H1 (cell line): ENCODE measurements around the gene TMEM18.

Experiments used
- CBX8 ChIP-seq: fragments of 300-800, 300-1000 bp; sonication (generic); IDR thresholded peaks from 2 replicates; pipeline ENCODE4 v1.7.1; 2016; ENCODE audit warnings: low read depth, low read length, borderline replicate concordance
- CTCF ChIP-seq, 3 experiments: IDR thresholded peaks; 1 replicate in 2 of 3; 2 replicates in 1 of 3; pipeline versions ENCODE4 v1.5.1 to v1.6.1; 2011; ENCODE audit warnings: low read length in 3 of 3, mild to moderate bottlenecking in 3 of 3, inconsistent platforms in 2 of 3, low read depth in 1 of 3, moderate library complexity in 1 of 3; ENCODE audit not compliant: insufficient read depth in 1 of 3; ENCODE audit errors: control extremely low read depth in 1 of 3
- FOSL1 ChIP-seq: IDR thresholded peaks from 2 replicates; pipeline ENCODE4 v1.6.1; 2011; ENCODE audit warnings: mild to moderate bottlenecking, low read depth, low read length, moderate library complexity; ENCODE audit not compliant: insufficient read depth
- POLR2A ChIP-seq, 2 experiments: IDR thresholded peaks; 1 replicate in 1 of 2; 2 replicates in 1 of 2; pipeline ENCODE4 v1.6.1; 2011; ENCODE audit warnings: low read depth in 2 of 2, low read length in 2 of 2, mild to moderate bottlenecking in 2 of 2; ENCODE audit errors: control extremely low read depth in 1 of 2
- RBBP5 ChIP-seq: IDR thresholded peaks from 2 replicates; pipeline ENCODE4 v1.7.1; 2012; ENCODE audit warnings: low read depth, mild to moderate bottlenecking, inconsistent platforms, low read length, moderate library complexity, borderline replicate concordance
- RFX5 ChIP-seq: IDR thresholded peaks from 2 replicates; pipeline ENCODE4 v1.6.1; 2011; ENCODE audit warnings: low read depth, low read length, improper control_type of control experiment, borderline replicate concordance
- RXRA ChIP-seq: IDR thresholded peaks from 2 replicates; pipeline ENCODE4 v1.6.1; 2011; ENCODE audit warnings: low read depth, mild to moderate bottlenecking, low read length, moderate library complexity; ENCODE audit not compliant: insufficient read depth
- SUZ12 ChIP-seq: fragments of 200-600 bp; sonication (generic); IDR thresholded peaks from 2 replicates; pipeline ENCODE4 v1.6.1; 2012; ENCODE audit warnings: mild to moderate bottlenecking, inconsistent platforms, low read length, moderate library complexity, mixed read lengths
- TAF1 ChIP-seq: IDR thresholded peaks from 2 replicates; pipeline ENCODE4 v1.6.1; 2011; ENCODE audit warnings: mild to moderate bottlenecking, low read depth, low read length
- TBP ChIP-seq: IDR thresholded peaks from 2 replicates; pipeline ENCODE4 v1.6.1; 2011; ENCODE audit warnings: low read depth, low read length, improper control_type of control experiment
- ZNF274 ChIP-seq: IDR thresholded peaks from 2 replicates; pipeline ENCODE4 v1.7.0; 2012; ENCODE audit warnings: low read length, borderline replicate concordance; ENCODE audit errors: extremely low read depth
- TF ChIP-seq, protein P1 (sequence below): IDR thresholded peaks from 2 replicates; pipeline ENCODE4 v1.6.1; 2012; ENCODE audit warnings: inconsistent platforms

- TF ChIP-seq TBP = no peak
- TF ChIP-seq RBBP5 = no peak
- TF ChIP-seq FOSL1 = no peak
- no peak for TF ChIP-seq CBX8
- no peak for TF ChIP-seq ZNF274
- no peak for TF ChIP-seq RXRA
- no peak for TF ChIP-seq RFX5
- no peak for TF ChIP-seq CTCF (IDR thresholded peaks at IDR 0.05; ENCODE audit: control extremely low read depth in 1 of 3, insufficient read depth in 1 of 3, low read depth in 1 of 3, low read length in 3 of 3)
- TF ChIP-seq TAF1 = no peak
- no peak for TF ChIP-seq POLR2A (IDR thresholded peaks at IDR 0.05; ENCODE audit: control extremely low read depth in 1 of 2, low read depth in 2 of 2, low read length in 2 of 2)
- no peak for TF ChIP-seq SUZ12
- TF ChIP-seq, protein P1, sequence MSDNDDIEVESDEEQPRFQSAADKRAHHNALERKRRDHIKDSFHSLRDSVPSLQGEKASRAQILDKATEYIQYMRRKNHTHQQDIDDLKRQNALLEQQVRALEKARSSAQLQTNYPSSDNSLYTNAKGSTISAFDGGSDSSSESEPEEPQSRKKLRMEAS = no peak
Observed at GRCh38 chr2:644871-645270, 32.3 kb downstream of the TMEM18 start.
